ENCODE data around the gene ITPK1.
A peak's percentile ranks its signal among the peaks of the same experiment; 100 is the strongest.

The ITPK1 gene

DNA sequence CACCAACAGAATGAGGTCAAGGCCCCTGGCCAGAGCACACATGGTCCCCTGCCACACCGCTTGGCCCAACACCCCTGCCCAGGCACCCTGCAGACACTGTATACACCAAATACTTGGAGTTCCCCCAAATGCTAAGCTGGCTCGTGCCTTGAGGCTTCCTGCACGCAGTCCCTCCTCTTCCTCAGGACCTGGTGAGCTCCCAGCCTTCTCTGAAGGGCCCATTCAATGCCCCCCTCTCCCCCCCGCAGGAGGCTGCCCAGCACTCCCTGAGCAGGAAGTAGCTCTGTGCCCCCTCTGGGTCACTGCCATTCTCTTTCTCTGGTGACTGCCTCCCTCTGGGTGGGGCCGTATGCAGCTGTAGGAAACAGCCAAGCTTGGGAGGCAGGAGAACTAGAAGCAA, 75.3 kb downstream of the ITPK1 start:
- no peak for DNase-seq

DNA sequence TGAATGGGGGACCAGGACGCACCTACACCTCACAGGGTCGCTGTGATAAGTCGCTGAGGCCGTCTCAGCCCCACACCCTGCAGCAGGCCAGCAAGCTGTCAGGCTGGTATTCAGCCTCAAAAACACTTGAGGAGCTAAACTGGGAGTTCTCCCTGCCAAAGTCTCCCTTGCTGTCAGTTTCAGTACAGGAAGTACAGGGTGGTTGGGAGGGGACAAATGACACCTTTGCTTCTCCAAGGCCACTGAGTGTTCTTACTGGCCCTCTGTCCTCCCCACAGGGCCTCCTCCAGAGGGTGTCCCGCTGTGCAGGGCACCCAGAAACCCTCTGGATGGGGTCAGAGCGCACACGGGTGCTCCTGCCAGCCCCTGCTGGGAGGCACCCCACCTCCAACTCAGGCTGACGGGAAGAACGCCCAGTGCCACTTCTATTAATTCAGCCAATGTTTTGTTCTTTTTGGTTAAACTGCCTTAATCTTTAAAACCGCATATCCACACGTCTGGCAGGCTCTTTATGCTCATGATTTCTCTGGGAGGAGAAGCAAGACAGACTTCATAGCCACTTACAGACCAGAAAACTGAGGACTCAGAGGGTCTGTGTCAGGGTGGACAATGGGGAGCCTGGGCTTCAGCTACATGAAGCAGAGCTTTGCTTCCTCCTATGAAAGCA, 75.9 kb downstream of the ITPK1 start:
- no peak for DNase-seq

DNA sequence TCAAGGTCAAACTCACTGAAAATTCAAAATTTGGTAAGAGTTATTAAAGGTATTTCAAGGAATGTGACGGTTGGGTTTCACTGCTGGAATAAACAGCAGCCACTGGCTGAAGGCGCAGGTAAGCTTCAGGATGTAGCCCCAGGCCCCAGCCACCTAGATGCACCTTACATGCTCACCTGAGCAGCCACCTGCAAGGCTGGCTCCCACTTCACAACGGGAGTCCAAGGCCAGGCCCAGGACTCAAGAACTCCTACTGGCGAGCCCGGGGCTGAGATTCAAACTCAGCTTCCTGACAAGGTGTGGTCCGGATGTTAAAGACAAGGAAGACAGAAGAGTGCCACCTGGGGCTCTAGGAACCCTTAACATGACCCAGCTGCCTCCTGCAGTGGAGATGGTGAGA, 78.4 kb downstream of the ITPK1 start:
- no peak for DNase-seq

DNA sequence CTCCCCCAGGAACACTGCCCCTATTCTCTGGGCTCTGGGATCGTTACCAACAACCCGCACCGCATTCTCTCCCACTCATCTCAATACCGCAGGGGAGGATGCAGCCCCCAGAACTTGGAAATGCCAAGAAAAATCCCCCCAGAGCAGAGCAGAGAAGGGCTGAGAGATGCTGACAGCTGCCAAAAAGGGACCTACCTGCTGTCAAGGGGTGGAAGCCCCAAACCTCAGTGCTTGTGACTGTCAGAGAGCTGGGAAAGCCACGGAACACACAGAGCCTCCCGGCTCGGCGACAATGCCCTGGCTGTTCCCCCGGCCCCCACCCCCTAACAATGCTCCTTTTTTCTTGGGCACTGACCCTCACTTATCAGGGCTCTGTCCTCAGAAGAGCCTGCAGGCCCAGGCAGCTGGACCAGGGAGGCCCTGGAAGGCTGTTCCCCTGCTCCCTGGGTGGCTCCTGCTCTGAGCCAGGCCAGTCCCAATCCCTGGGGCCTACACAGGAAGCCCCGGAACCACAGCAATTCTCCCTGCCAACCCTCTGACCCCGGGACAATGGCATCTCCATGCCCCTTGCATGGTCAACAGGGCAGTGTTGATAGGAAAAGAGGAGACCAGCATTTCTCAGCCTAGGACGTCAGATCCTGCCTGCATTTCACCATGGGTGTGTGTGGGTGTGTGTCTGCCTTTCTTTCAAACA, 78.9 kb downstream of the ITPK1 start:
- DNase-seq = no peak

DNA sequence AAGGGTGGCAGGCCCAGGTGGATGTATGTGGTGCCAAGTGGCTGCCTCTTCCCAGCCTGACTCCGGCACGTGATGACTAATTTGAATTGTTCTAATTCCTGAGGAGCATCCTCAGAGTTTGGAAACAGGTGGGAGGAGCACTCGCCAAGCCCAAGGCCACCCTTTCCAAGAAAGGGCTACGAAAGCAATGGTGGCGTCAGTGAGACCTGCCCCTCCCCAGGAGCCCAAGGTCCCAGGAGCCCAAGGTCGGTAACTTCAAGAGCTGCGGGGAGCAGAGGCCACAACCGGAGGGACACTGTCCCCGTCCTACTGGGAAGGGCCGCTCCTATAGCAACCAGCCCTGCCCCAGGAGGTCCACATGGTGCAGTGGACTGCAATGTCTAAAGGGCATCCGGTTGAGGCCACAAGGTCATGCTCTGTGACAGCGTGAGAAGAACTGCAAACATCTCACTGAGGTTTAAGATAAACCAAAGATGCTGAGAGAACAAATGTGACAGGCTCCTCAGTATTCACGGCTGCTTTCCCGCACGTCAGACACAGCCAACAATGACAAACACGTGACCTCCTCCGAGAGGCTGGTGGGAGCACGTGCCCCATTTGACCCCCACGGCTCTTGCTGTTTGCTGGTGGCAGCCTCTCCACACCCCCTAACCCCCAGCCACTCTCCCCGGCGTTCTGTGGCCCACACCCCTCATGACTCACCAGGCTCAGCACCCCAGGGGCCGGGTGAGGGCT, 79.6 kb downstream of the ITPK1 start:
- DNase-seq = peak; percentile 56

DNA sequence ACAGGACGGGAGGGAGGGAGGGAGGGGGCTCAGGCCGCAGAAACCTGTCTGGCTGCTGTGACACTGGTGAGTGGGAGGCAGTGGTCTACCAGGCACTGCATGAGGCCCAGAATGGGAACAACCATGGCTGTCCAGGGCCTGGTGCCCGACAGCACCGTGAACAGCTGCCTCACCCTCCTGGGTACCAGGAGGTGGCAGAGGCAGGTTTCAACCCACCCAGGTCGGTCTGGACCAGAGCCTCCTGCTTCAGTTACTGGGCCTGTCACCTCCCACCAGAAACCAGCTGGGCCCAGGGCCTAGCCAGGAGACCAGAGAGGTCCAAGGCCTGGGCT, 80.2 kb downstream of the ITPK1 start:
- DNase-seq = no peak

DNA sequence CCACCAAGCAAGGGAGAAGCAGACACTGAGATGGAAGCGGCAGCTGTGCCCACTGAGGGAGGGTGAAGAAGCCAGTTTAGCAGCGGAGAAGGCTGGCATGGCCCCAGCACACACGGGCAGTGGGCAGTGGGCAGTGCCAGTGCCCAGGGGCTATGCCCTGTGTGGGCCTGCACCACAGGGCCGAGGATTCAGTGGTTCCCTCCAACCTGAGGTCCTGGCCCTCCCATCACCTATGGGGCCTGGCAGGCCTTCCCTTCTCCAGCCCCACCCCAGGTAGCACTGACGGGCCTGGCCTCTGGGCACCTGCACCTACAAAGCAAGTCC, 81.1 kb downstream of the ITPK1 start:
- DNase-seq = no peak

DNA sequence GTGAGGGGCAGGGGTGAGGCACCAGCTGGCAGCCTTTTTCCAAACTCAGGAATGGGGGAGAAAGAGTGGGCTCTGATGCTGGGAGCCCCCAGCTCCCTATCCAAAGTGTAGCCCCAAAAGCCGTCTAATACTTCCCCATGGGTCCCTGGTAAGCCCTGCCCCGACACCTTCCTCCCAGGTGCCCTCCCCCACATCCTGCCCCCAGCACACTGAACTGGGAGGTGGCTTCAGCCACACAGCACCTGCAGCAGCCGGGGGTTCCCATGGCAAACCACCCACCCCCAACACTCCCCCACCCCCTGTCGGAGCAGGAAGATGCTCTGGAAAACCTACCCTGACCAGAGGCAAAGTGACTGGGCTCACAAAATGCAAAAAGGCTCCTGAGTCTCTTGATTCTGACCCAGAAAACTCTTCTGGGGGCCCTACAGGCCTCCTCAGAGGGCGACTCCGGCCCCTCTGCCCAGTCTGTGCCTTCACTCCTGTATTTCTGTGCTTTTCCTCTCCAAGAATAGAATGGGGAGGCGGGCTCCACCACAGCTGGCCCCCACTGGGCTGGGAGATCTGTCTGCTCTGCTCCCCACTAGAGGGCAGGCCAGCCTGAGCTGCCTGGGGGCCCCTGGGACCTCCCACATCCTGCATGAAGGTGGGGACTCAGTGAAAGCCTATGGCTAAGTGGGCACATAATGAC, 81.6 kb downstream of the ITPK1 start:
- no peak for DNase-seq

DNA sequence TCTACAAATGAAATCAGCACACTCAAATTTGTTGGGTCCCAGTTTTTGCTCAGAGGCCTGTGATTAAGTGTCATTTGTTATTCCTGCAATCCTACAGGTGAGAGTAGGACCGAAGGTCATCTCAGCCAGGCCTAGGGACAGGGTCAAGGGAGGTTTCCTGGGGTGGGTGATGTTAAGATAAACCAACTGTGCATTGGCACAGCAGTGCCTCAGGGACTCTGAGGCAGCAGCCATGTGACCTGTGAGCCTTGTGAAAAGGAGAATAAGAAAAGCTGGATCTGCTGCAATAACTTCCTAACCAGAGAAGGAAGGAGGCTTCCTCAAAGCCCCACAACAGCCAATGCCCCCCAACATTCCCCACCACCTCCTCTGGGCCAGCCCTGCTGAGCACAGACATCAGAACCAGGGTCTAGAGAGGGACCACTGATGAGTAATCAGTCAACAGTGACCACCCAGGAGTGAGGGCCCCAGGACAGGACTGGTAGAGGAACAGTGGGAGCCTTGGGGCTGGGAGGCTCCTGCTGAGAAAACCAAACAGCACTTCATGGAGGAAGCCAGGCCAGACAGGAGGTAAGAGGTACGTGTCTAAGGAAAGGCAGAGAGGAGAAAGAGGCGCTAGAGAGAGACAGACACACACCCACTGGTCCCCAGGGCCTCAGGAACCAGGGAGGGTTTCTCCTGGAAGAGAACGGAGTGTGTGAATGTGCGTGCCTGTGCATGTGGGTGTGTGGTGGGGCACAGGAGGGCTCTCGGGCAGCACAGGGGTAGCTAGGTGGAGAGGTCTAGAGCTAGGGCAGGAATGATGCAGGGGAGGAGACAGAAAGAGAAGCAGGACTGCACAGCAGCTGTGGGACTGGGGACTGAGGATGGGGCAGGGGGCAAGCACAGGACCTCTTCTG, 82.4 kb downstream of the ITPK1 start:
- no peak for DNase-seq

DNA sequence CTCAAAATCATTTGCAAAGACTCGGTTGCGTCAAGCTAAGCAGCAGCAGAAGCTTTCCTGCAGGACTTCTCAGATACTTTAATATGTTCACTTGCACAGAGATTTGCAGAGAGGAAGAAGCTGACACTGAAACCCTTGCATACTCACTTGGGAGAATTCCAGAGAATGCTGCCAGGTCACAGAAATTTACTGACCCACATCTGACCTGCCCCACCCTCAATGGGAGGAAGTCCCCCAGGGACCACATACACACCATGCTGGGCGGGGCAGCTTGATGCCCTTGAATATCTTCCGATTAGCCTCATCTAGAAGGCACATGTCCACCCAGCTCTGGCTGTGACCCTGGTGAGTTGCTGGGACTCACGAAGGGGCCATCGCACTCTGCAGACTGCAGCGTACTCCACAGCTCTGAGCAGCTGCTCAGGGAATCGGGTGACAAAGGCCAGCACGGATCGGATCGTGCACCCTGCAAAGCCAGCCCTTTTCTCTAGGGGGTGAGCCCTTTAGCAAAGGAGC, 83.2 kb downstream of the ITPK1 start:
- no peak for DNase-seq

DNA sequence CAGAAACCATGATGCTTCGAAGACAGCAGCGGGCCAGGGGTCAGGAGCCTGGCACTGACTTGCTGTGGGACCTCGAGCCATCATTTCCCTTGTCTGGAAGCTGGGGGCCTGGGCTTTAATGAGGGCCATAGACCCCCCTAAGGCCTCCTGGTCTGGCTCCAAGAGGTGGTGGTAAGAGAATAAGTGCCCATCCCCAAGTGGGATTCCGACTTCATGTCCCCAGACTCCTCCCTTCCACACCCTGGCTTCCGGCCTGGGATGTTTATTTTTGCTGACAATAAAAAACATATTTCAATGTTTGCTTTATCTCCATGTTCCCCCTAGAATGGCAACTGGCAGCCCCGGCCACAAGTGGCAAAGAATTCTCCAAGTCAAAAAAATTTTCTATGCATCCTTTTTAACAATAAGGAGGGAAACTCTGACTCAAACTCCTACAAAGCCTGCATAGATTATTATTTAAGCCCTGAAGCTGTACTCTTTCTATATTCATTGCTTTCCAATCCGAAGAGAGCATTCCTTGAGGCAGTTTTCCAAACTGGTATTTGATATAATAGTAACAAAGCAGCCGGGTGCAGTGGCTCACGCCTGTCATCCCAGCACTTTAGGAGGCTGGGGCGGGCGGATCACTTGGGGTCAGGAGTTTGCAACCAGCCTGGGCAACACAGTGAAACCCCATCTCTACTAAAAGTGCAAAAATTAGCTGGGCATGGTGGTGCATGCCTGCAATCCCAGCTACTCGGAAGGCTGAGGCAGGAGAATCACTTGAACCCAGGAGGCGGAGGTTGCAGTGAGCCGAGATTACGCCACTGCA, 84.0 kb downstream of the ITPK1 start:
- DNase-seq = no peak

DNA sequence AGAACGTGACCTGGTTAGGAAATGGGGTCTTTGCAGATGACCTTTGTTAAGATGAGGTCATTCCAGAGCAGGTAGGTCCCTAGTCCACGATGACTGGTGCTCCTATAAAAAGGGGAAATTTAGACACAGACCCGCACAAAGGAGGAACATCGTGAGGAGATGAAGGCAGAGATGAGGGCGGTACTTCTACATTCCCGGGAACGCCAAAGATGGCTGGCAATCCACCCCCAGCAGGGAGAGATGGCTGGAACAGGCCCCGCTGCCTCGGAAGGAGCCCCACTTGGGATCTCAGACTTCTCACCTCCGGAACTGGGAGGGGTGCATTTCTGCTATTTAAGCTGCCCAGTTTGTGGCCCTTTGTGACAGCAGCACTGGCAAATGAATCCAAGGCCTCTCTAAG, 85.0 kb downstream of the ITPK1 start:
- DNase-seq = no peak

DNA sequence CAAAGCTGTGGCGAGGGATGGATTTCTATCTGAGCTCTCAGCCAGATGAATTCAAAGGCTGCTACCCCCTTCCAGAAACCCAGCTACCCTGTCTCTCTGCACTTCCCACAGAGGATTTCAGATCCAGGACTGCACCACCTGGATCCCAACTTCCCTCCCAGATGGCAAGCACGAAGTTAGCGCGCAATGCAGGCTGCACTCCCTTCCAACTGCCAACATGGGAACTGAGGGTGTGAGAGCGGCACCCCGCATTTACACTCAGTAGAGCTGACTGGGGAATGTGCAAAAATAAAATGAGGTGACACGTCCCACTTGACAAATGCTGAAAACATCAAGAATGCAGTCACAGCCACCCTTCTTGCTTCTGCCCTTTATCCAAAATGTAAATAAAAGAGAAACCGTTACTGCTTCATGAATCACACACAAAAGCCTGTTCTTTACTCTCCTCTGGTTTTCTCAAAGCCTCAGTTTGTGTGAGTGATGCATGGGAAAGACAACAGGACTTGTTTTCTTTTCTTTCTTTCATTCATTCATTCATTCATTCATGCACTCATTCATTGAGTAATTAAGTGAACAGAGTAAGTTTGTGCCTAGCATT, 85.7 kb downstream of the ITPK1 start:
- DNase-seq = no peak

DNA sequence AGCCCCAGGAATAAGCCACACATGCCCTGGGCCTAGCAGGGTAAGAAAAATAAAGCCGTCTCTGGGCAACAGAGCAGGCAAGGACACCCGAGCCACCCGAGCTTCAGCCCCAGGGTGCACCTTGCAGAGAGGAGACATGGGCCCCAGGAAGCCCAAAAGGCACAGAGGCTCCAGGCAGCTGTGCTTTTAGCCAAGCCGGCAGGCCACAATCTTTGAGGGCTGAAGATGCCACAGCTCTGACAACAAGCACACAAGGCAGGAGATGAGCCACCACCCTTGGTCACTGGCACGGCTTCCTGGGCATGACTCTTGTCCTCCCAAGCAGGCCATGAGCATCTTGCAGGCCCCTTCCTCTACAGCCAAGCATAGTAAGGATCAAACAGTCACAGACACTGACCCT, 86.3 kb downstream of the ITPK1 start:
- DNase-seq = no peak

DNA sequence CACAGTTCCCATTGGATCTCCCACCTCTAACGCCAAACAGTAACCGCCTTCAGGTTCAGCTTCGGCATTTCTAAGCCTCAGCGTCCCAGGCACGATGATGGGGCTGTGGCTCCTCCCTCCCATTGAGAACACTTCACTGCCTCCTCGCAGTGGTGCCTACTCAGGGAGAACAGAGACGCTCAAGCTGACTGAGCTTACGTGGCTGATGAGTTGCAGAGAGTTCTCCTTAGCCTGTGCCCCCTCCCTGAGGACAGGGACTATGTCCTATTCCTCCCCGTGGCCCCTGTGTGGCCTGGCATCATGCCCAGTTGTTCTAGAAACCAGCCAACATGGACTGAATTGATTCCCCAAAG, 87.0 kb downstream of the ITPK1 start:
- DNase-seq = no peak

DNA sequence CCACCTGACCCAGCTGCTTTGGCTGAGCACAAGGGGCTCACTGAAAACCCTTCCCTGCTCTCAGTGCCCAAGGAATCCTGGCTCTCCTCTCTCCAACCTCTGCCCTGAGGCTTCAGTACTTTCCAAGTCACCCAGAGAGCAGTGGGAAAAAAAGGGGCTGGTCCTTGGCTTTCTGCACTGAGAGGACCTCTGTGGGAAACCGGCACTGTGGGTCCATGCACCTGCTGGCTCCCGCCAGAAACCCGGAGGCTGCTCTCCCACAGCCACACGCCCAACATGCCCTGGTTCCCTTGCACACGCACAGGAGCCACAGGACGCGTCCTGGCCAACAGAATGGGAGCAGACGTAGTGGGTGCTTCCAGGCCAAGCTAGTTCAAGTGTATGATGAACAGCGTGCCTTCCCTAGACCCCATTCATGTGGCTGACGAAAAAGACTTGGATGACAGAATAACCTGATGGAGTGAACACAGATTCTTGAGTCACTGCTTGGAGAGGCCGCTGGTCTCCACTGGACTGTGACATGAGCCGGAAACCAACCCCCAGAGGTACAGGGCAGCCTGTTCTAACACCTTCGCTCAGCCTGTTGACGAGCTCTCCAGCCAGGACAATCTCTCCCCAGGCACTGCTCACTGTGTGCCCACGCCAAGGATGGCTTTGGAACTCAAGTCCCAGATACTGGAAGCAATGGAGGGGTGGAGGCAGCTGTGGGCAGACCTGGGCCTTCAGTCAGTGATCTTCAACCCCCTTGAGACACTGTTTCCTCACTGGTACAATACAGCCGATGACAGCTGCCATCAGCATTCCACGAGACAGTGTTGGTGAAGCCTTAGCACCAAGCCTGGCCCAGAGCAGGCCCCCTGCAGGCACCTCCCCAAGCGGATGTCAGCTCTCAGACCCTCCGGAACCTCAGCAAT, 87.7 kb downstream of the ITPK1 start:
- DNase-seq = no peak

DNA sequence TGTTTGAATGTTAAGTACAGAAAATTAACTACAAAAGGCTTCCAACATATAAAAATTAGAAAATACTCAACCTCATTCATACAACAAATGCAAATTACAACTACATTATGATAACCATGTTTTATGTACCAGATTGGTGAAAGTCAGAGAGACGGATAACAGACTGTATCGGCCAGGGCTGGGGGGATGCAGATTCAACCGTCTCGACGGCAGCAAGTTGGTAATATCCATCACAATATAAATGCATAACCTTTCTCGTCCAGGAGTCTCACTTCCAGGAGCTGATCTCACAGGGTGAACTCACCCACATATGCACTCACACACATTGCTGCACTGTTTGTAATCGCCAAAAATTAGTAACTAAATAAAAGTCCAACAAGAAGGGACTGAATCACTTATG, 89.4 kb downstream of the ITPK1 start:
- DNase-seq = no peak

DNA sequence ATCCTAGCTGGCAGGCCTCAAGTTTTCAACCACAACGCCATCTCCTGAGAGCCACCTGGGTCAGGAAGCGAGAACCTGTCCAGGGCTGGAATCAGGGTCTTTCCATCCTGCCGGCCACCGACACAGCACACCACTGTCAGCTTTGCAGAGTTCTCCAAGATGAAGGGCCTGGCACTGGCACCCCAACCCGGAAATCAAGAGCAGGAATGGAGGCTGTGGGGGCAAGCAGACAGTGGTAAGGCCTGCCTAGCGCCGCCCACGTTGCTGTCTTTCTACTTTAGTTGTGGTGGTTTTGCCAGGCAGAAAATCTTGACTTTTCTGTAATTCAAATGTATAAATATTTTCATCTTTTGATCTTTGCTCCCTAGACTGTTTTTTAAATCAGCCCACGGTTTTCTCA, 90.7 kb downstream of the ITPK1 start:
- no peak for DNase-seq

DNA sequence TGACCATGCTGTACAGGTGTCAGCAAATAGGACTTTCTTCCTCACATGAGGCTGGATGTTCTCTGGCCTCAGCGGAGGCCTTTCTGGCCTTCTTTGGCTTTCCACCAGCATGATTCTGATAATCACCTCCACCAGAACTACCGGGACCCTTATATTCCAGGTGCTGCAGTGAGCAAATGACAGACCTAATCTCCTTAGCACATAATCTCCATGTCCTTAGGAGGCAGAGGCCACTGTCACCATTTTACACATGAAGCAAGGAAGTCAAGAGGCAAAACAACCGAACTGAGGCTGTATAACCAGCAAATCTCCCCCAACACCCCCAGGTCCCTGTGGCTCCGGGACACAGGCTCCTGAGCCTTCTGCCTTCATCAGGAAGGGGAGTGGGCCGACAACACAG, 91.2 kb downstream of the ITPK1 start:
- no peak for DNase-seq

DNA sequence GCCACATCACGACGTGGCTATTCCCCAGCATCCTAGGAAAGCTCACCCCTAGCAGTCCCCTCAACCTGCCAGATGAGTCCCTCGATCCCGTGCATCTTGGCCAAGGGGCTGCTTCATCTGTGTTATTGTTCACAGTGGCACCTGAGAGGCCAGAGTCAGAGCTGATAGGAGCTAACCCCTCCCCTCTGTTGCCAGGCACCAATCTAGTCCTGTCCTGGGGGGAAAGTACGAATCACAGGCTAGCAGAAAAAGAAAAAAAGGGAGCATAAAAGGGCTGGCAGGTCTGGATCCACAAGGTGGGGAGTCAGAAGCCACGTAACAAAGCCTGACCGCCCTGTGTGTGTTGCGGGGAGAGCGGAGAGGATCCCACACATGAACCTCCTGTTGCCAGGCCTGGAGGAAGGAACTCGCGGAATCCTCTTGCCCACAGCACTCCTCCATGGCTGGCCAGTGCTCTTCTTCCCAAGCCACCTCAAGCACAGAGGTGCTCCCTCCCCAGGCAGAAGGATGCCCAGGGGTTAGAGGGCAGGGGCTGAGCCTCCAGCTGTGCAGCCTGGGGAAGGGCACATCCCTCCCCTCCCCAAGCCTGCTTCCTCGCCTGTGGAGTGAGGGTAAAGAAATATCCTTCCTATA, 91.8 kb downstream of the ITPK1 start:
- no peak for DNase-seq
